ENCODE results near the gene KMT5B. TPM values are rescaled to one million over a fixed set of nuclear protein-coding genes. Genes with fewer than 3 reads are reported as not detected.

Gene KMT5B
- total and polyA plus RNA-seq, 10 of the 15 experiments (the other 5 are each of a cell fraction or from before 2014, with no cell fraction given) = 4.7 to 21.8 (median 18.0) TPM

DNA sequence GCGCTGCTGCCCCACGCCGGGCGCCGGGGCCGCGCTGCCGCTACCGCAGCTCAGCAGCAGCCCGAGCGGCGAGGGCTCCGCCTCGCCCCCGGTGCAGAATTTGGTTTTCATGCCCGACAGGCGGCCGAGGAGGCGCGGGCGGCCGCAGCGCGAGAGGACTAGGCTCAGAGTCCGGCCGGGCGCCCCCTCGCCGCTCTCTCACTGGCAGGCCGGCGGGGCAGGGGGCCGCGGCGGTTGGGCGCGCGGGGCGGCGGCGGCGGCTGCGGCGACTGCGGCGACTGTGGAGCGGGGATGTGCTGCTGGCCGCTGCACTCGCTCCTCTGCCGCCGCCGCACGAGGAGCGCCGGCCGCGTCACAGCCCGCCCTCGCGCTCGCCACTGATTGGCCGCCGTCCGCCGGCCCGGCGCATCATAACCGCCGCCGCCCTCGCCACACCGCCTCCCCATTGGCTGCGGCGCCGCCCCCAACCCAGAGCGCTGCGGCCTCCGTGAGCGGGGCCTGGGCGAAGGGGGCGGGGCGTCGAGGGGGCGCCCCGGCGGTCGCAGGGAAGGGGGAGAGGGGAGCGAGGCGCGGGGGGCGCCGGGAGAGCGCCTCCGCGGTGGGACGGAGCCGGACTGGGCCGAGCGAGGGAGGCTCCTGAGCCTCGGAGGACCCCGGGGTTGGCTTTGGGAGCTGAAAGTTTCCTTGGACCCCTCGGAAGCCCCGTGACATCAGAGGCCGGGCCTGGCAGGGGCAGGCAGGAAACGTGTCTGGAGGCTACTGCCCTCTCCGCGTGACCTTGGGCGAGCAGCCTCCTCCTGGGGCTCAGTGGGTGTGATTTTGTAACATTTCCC lies 91.8 kb downstream of the KMT5B start, which contains the start of gene CHKA (continued):
- TF ChIP-seq, protein P1, sequence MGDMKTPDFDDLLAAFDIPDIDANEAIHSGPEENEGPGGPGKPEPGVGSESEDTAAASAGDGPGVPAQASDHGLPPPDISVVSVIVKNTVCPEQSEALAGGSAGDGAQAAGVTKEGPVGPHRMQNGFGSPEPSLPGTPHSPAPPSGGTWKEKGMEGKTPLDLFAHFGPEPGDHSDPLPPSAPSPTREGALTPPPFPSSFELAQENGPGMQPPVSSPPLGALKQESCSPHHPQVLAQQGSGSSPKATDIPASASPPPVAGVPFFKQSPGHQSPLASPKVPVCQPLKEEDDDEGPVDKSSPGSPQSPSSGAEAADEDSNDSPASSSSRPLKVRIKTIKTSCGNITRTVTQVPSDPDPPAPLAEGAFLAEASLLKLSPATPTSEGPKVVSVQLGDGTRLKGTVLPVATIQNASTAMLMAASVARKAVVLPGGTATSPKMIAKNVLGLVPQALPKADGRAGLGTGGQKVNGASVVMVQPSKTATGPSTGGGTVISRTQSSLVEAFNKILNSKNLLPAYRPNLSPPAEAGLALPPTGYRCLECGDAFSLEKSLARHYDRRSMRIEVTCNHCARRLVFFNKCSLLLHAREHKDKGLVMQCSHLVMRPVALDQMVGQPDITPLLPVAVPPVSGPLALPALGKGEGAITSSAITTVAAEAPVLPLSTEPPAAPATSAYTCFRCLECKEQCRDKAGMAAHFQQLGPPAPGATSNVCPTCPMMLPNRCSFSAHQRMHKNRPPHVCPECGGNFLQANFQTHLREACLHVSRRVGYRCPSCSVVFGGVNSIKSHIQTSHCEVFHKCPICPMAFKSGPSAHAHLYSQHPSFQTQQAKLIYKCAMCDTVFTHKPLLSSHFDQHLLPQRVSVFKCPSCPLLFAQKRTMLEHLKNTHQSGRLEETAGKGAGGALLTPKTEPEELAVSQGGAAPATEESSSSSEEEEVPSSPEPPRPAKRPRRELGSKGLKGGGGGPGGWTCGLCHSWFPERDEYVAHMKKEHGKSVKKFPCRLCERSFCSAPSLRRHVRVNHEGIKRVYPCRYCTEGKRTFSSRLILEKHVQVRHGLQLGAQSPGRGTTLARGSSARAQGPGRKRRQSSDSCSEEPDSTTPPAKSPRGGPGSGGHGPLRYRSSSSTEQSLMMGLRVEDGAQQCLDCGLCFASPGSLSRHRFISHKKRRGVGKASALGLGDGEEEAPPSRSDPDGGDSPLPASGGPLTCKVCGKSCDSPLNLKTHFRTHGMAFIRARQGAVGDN (IDR thresholded peaks at IDR 0.05) = peak; percentile 86
- TF ChIP-seq GATAD2B (conservative IDR thresholded peaks at IDR 0.05; ENCODE audit: low read depth) = peak; percentile 91
- no peak for TF ChIP-seq PKNOX1 (IDR thresholded peaks at IDR 0.05)
- TF ChIP-seq ZBTB4 (CRISPR knock-in tag; IDR thresholded peaks at IDR 0.05) = no peak
- TF ChIP-seq FOS (IDR thresholded peaks at IDR 0.05; ENCODE audit: borderline replicate concordance, extremely low read depth, insufficient read length) = peak; percentile 14
- peak; percentile 59 for TF ChIP-seq MEF2B (IDR thresholded peaks at IDR 0.05; ENCODE audit: partially characterized antibody, poor library complexity, severe bottlenecking)
- TF ChIP-seq CBX5 (IDR thresholded peaks at IDR 0.05; ENCODE audit: low read depth) = no peak
- TF ChIP-seq TARDBP (IDR thresholded peaks at IDR 0.05; ENCODE audit: borderline replicate concordance) = no peak
- TF ChIP-seq ATF7 (IDR thresholded peaks at IDR 0.05; ENCODE audit: low read depth) = no peak
- TF ChIP-seq, protein P2, sequence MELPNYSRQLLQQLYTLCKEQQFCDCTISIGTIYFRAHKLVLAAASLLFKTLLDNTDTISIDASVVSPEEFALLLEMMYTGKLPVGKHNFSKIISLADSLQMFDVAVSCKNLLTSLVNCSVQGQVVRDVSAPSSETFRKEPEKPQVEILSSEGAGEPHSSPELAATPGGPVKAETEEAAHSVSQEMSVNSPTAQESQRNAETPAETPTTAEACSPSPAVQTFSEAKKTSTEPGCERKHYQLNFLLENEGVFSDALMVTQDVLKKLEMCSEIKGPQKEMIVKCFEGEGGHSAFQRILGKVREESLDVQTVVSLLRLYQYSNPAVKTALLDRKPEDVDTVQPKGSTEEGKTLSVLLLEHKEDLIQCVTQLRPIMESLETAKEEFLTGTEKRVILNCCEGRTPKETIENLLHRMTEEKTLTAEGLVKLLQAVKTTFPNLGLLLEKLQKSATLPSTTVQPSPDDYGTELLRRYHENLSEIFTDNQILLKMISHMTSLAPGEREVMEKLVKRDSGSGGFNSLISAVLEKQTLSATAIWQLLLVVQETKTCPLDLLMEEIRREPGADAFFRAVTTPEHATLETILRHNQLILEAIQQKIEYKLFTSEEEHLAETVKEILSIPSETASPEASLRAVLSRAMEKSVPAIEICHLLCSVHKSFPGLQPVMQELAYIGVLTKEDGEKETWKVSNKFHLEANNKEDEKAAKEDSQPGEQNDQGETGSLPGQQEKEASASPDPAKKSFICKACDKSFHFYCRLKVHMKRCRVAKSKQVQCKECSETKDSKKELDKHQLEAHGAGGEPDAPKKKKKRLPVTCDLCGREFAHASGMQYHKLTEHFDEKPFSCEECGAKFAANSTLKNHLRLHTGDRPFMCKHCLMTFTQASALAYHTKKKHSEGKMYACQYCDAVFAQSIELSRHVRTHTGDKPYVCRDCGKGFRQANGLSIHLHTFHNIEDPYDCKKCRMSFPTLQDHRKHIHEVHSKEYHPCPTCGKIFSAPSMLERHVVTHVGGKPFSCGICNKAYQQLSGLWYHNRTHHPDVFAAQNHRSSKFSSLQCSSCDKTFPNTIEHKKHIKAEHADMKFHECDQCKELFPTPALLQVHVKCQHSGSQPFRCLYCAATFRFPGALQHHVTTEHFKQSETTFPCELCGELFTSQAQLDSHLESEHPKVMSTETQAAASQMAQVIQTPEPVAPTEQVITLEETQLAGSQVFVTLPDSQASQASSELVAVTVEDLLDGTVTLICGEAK (IDR thresholded peaks at IDR 0.05; ENCODE audit: borderline replicate concordance) = no peak
- TF ChIP-seq E2F4 (IDR thresholded peaks at IDR 0.05; ENCODE audit: low read depth, low read length) = no peak
- no peak for TF ChIP-seq HDAC2 (IDR thresholded peaks at IDR 0.05)
- no peak for TF ChIP-seq SMAD1 (IDR thresholded peaks at IDR 0.05; ENCODE audit: low read depth, partially characterized antibody)
